Neural cell (in vitro differentiated cells): ENCODE data around the gene DNAJB6.

Source experiments
- CTCF ChIP-seq: fragments of 450-650 bp; IDR thresholded peaks from 2 replicates; pipeline ENCODE4 v1.5.1; 2014; ENCODE audit warnings: antibody characterized with exemption, mild to moderate bottlenecking, moderate library complexity; ENCODE audit not compliant: poor library complexity, severe bottlenecking
- EZH2 ChIP-seq: fragments of 200-600, 300-800 bp; shearing (Covaris generic), sonication (generic); IDR thresholded peaks from 2 replicates; pipeline ENCODE4 v1.6.1; 2014; ENCODE audit warnings: antibody characterized with exemption, low read length, borderline replicate concordance, mild to moderate bottlenecking; ENCODE audit not compliant: insufficient read depth, poor library complexity, severe bottlenecking
- MXI1 ChIP-seq: fragments of 450-650 bp; conservative IDR thresholded peaks from 2 replicates; pipeline ENCODE4 v1.6.1; 2014; ENCODE audit warnings: antibody characterized with exemption, mild to moderate bottlenecking; ENCODE audit not compliant: poor library complexity, severe bottlenecking
- POLR2AphosphoS5 ChIP-seq: IDR thresholded peaks from 2 replicates; pipeline ENCODE4 v1.6.1; 2012
- RAD21 ChIP-seq: fragments of 450-650 bp; conservative IDR thresholded peaks from 2 replicates; pipeline ENCODE4 v1.6.1; 2014; ENCODE audit warnings: antibody characterized with exemption, mild to moderate bottlenecking, moderate library complexity
- REST ChIP-seq: IDR thresholded peaks from 2 replicates; pipeline ENCODE4 v1.6.1; 2012; ENCODE audit warnings: borderline replicate concordance
- SMC3 ChIP-seq: fragments of 450-650 bp; conservative IDR thresholded peaks from 2 replicates; pipeline ENCODE4 v1.6.1; 2014; ENCODE audit warnings: antibody characterized with exemption, mild to moderate bottlenecking, moderate library complexity; ENCODE audit not compliant: poor library complexity
- TAF1 ChIP-seq: IDR thresholded peaks from 2 replicates; pipeline ENCODE4 v1.6.1; 2012; ENCODE audit warnings: low read depth

GRCh38 chr7:157412021-157412443, 75.2 kb downstream of the DNAJB6 start:
- TF ChIP-seq RAD21 = no peak
- no peak for TF ChIP-seq EZH2
- no peak for TF ChIP-seq CTCF
- no peak for TF ChIP-seq POLR2AphosphoS5
- TF ChIP-seq SMC3 = no peak
- TF ChIP-seq REST = no peak
- no peak for TF ChIP-seq MXI1
- no peak for TF ChIP-seq TAF1
